GM12872 (cell line): ENCODE measurements around the gene UBN1.

Source experiments
- TF ChIP-seq, protein P1 (sequence below): IDR thresholded peaks from 3 replicates; pipeline ENCODE4 v1.5.1; 2011; ENCODE audit warnings: low read depth, mild to moderate bottlenecking, low read length, moderate library complexity; ENCODE audit not compliant: insufficient read depth

The UBN1 gene

DNA sequence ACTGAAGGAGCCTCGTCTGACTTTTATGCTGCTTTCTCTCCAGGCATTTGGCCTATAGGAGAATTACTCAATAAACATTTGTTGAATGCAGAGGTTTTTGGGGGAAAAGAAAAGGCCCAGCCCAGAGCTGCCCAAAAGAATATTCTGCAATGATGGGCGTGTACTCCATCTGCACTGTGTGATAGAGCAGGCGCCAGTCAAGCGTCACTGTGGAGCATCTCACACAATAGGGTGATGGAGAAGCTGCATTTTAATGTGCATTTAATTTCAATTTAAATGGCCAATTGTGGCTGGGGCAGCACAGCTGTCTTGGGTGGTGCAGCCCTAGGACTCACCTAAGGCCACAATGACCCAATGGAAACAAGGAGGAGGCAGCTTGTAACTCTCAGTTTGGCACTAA, 20.8 kb upstream of the UBN1 start:
- TF ChIP-seq, protein P1, sequence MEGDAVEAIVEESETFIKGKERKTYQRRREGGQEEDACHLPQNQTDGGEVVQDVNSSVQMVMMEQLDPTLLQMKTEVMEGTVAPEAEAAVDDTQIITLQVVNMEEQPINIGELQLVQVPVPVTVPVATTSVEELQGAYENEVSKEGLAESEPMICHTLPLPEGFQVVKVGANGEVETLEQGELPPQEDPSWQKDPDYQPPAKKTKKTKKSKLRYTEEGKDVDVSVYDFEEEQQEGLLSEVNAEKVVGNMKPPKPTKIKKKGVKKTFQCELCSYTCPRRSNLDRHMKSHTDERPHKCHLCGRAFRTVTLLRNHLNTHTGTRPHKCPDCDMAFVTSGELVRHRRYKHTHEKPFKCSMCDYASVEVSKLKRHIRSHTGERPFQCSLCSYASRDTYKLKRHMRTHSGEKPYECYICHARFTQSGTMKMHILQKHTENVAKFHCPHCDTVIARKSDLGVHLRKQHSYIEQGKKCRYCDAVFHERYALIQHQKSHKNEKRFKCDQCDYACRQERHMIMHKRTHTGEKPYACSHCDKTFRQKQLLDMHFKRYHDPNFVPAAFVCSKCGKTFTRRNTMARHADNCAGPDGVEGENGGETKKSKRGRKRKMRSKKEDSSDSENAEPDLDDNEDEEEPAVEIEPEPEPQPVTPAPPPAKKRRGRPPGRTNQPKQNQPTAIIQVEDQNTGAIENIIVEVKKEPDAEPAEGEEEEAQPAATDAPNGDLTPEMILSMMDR, result no peak

DNA sequence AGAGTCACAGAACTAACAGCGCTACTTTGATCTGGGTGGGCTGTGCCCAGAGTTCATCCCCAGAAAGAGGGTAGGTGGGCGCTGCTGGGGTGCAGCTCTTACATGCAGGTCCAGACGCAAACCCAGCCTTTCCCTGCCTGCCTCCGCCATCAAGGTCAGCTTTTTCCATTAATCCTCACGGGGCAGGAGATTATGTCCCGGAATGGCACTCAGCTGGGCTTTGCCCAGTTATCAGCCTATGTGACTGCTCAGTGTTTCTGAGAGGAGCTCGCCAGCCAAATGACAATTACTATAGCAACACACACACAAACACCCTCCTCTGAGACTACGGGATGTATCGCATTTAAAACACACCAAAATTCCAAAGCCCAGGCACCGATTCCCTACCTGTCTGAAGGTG, 20.3 kb upstream of the UBN1 start:
- TF ChIP-seq, protein P1, result no peak

DNA sequence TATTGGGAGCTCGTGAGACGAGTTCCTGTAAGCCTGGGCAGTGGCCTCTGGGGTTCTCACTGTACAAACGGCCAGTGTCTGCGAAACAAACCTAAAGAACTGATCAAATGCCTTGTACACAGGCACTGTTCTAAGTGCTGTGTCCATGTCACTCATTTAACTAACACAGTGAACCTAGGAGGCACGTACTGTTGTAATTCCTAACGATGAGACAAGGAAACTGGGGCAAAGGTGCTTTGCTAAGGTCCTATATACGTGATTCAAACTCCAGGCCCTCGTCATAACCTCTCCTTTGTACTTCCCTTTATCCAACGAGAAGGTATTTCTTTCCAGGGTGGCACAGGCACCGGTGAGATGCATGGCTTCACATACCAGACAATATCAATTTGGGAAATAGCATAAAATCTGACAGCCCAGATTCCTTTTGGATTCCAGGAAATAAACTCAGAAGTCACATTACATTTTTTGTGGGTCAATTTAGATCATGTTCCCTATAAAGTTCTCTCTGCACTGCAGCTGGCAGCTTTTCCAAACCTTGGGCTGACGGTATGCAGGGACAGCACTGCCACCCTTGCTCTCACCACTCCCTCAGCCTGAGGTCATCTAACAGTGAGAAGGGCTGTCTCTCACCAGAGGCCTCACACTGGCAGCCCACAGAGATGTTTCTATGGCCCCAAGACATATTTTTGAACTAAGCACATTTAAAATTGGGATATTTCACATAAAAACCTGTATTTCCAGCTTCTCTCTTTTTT, 18.5 kb upstream of the UBN1 start:
- TF ChIP-seq, protein P1, result no peak

DNA sequence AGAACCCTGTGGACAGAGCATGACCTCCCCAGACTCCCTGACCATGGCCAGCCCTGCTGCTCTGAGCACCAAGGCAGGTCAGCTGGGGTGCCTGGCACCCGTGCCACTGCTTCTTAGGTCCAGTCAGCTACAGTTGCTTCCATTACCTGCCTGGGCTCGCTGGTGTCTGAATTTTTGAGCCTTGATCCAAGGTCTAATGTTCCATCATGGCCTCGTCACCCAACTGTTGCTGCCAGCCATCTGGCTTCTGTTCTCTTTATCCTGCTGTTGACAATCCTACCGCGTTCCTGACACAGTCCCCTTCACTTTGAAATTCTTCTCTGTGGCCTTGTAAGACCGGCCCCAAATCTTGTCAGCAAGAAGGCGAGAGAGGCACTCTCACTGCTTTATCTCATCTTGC, 16.9 kb upstream of the UBN1 start:
- TF ChIP-seq, protein P1, result no peak

GRCh38 chr16:4831616-4832015, 15.7 kb upstream of the UBN1 start:
- TF ChIP-seq, protein P1, result no peak

GRCh38 chr16:4832698-4833343, 14.5 kb upstream of the UBN1 start:
- TF ChIP-seq, protein P1, result no peak

- TF ChIP-seq, protein P1, result no peak
These were observed 13.7 kb upstream of the UBN1 start for GRCh38 chr16:4833584-4833983.
